CD4-positive, alpha-beta memory T cell (primary cell): ENCODE data around the gene KIF13A. TPM values are rescaled to one million over a fixed set of nuclear protein-coding genes. Genes with fewer than 3 reads are reported as not detected.

Experiments
- CTCF ChIA-PET: fragments of 350-600 bp; sonication (Branson Sonifier 250); formaldehyde crosslinking; loops from one replicate; lab custom pipeline; 2021; ENCODE audit warnings: inconsistent platforms; ENCODE audit not compliant: partially characterized antibody; lab: Charles Lee
- POLR2A ChIA-PET: fragments of 350-600 bp; sonication (Branson Sonifier 250); formaldehyde crosslinking; loops from one replicate; lab custom pipeline; 2021; ENCODE audit not compliant: partially characterized antibody; lab: Charles Lee
- DNase-seq, 5 donors: peaks; one replicate each; pipeline versions ENCODE4 v3.0.0 to v3.0.0-alpha.2; 2020 to 2022; ENCODE audit warnings: mixed read lengths in 1 of 5
- H3K27ac ChIP-seq: one replicate; pipeline ENCODE4 v1.7.0; 2013; ENCODE audit warnings: low read depth, low read length
- H3K27me3 ChIP-seq: 2 replicates; pipeline ENCODE4 v1.7.0; 2013; ENCODE audit warnings: mild to moderate bottlenecking, low read length, moderate library complexity; ENCODE audit not compliant: insufficient read depth
- H3K36me3 ChIP-seq: 2 replicates; pipeline ENCODE4 v1.7.0; 2013; ENCODE audit warnings: mild to moderate bottlenecking, low read length, moderate library complexity; ENCODE audit not compliant: insufficient read depth
- H3K4me1 ChIP-seq: 2 replicates; pipeline ENCODE4 v1.7.0; 2013; ENCODE audit warnings: mild to moderate bottlenecking, low read length, moderate library complexity; ENCODE audit not compliant: insufficient read depth
- H3K4me3 ChIP-seq, 2 donors: one replicate each; pipeline ENCODE4 v1.7.0; 2013; ENCODE audit warnings: low read length in 2 of 2, mild to moderate bottlenecking in 1 of 2
- H3K9me3 ChIP-seq, 2 donors: one replicate each; pipeline ENCODE4 v1.7.0; 2013; ENCODE audit warnings: low read length in 2 of 2, control low read depth in 1 of 2; ENCODE audit not compliant: control insufficient read depth in 1 of 2
- H3K27ac Mint-ChIP-seq, 7 donors: one replicate each; pipeline ENCODE4 v1.8.0; 2020 to 2021; ENCODE audit warnings: mixed read lengths in 7 of 7, mild to moderate bottlenecking in 6 of 7, inconsistent platforms in 3 of 7, moderate library complexity in 3 of 7
- H3K27me3 Mint-ChIP-seq, 2 donors: one replicate each; pipeline ENCODE4 v1.8.0; 2020 to 2021; ENCODE audit warnings: mixed read lengths in 2 of 2
- H3K36me3 Mint-ChIP-seq, 2 donors: one replicate each; pipeline ENCODE4 v1.8.0; 2020 to 2021; ENCODE audit warnings: mixed read lengths in 2 of 2, inconsistent platforms in 1 of 2, mild to moderate bottlenecking in 1 of 2
- H3K4me1 Mint-ChIP-seq, 4 donors: one replicate each; pipeline ENCODE4 v1.8.0; 2020 to 2021; ENCODE audit warnings: mixed read lengths in 4 of 4, mild to moderate bottlenecking in 1 of 4
- H3K4me3 Mint-ChIP-seq, 8 donors: one replicate each; pipeline ENCODE4 v1.8.0; 2020 to 2021; ENCODE audit warnings: mixed read lengths in 8 of 8, mild to moderate bottlenecking in 7 of 8, moderate library complexity in 6 of 8, inconsistent platforms in 3 of 8
- H3K9me3 Mint-ChIP-seq, 8 donors: one replicate each; pipeline ENCODE4 v1.8.0; 2020 to 2021; ENCODE audit warnings: mixed read lengths in 8 of 8, mild to moderate bottlenecking in 5 of 8, inconsistent platforms in 3 of 8, moderate library complexity in 1 of 8
- intact Hi-C: fragments of 100-400 bp; cut with micrococcal nuclease; formaldehyde crosslinking; loops from one replicate; pipeline ENCODE4 v1.15.1; 2023
- polyA plus RNA-seq, 2 donors: library from polyadenylated mRNA; unstranded; fragments of 300-500 nt; fragmentation: Illumina TruSeq; gene quantifications; one replicate each; pipeline ENCODE4 v1.2.3, GENCODE V29; 2021
- total RNA-seq, 2 experiments: library from RNA; stranded (reverse); gene quantifications; one replicate each; pipeline ENCODE4 v1.2.3, GENCODE V29; 2021

Gene KIF13A
- total and polyA plus RNA-seq, 4 experiments from 2014 or later, result 0.61 to 1.7 (median 1.5) TPM; not detected in 1

DNA sequence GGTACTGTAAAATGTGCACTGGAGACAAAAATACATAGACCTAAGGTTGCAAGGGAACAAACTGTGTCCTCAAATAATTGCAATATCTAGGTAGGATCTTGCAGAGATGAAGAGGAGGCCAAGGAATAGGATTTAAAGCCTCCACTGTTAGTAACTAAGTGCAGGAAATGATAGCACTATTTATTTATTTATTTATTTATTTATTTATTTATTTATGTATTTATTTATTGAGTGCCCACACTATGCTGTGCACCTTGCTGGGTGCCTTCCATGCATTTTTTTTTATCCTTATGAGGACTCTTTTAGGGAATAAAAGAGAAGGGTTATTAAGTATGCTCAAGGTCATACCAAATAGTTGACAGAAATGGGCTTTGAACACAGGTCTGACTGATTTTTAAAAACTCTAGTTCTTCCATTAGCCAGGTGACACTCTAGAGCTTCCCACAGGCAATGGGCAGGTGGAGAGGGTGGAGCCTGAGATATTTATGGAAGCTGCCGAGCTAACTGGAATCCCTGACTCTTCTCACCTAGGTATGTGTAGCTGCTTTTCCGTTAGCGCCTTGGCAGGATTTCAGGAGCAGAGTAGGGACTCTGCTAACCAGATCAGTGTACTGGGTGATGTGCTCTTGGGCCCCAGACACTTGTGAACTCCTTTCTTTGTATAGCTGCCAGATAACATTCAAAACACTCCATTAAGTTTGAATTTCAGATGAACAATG, 268.0 kb downstream of the KIF13A start:
- H3K27me3 Mint-ChIP-seq, result no peaks in the 10 kb centered on the region
- no peaks in the 10 kb centered on the region for H3K36me3 Mint-ChIP-seq
- DNase-seq, result no peak
- no peaks in the 10 kb centered on the region for H3K36me3 ChIP-seq
- H3K4me3 Mint-ChIP-seq, result no peak overlapping the region
- intact Hi-C loops, result no loop called here
- H3K4me1 ChIP-seq, result peaks cover 3% of the 10 kb centered on the region
- no peak overlapping the region for H3K4me3 ChIP-seq
- ChIA-PET CTCF (interaction anchor here (1.4 kb wide), 1 partner anchor 85 kb away, joined by 3 read pairs; no protein-coding TSS in a partner anchor), POLR2A (no interaction called here)
- H3K27ac ChIP-seq, result no peak overlapping the region
- H3K9me3 Mint-ChIP-seq, result no peaks in the 10 kb centered on the region
- H3K4me1 Mint-ChIP-seq, result peaks cover 5 to 7% (median 6%) of the 10 kb centered on the region in 4 donors
- no peak overlapping the region for H3K27ac Mint-ChIP-seq
- H3K27me3 ChIP-seq, result no peaks in the 10 kb centered on the region
- H3K9me3 ChIP-seq, result no peaks in the 10 kb centered on the region

DNA sequence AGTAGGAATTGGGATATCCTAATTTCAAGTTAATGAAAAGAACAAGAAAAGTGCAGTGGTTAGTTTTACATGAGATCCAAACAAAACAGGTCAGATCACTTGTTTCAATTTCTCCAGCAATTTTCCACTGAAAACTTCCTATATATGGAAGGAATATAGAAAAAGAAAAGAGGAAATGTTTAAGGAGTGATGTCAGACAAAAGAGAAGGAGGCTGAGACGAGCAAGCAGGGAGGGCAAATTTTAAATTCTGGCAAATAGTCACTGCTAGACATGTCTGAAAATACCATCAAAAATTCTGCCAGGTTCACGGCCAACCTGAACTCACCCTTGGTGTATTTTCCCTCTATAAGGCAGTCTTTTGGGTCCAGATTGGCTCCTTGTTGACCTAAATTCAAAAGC, 271.2 kb downstream of the KIF13A start:
- H3K36me3 Mint-ChIP-seq, result no peaks in the 10 kb centered on the region
- CTCF ChIA-PET, result interaction anchor here (4.4 kb wide), 1 partner anchor 14 kb away, joined by 20 read pairs; no protein-coding TSS in a partner anchor

DNA sequence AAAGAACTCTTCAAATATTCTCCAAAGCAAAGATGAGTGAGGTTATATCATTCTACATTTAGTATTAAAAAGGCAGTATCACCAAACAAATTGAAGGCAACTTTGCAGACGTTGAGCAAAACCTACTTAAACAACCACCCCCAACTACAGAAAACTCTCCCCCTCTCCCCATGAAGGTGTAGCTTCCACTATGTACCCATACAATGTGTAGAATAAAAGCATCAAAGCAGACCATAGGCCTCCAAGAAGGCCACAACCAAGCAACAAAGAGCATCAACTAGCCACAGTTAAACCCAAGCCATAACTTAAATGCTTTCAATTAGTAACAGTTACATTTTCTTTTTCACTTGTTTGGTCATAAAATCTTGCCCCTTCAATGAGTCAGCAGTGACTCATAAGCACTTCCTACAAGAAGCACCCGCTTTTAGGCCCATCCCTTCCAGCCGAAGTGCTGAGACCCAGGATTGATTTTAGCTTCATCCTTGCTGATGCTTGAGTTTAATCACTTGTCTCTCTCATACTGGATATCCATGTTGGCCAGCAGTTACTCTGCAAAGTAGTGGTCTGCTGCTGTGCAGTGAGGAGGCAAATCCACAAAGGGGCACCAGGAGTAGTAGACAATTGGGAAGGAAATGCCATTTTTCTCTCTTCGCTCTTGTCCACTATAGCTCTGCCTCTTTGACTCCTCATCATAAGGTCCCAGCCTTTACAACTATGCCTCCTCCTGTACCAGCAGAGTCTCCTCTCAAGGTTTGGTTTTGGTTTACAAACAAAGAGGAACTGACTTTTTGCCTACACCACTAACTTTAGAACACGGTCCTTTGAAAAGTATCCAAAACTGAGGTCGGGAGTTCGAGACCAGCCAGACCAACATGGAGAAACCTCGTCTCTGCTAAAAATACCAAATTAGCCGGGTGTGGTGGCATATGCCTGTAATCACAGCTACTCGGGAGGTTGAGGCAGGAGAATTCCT, 272.3 kb downstream of the KIF13A start:
- H3K9me3 Mint-ChIP-seq, result no peaks in the 10 kb centered on the region
- ChIA-PET CTCF (interaction anchor here (1.0 to 4.4 kb wide), 4 partner anchors 8 to 89 kb away, joined by 3 to 20 read pairs (median 5); partner anchors contain the start of gene NUP153), POLR2A (interaction anchor here (1.7 to 1.9 kb wide), 2 partner anchors 8 to 13 kb away, joined by 6 to 7 read pairs; partner anchors contain the start of gene NUP153)
- no peaks in the 10 kb centered on the region for H3K27me3 ChIP-seq
- peak overlapping the region in 6 of 7 donors; percentile 2 to 65 (median 42) for H3K27ac Mint-ChIP-seq
- peaks cover 3% of the 10 kb centered on the region for H3K4me1 ChIP-seq
- no peak for DNase-seq
- H3K36me3 ChIP-seq, result no peaks in the 10 kb centered on the region
- no peak overlapping the region for H3K4me3 Mint-ChIP-seq
- intact Hi-C loops, result no loop called here
- no peak overlapping the region for H3K27ac ChIP-seq
- H3K9me3 ChIP-seq, result no peaks in the 10 kb centered on the region
- no peak overlapping the region for H3K4me3 ChIP-seq
- H3K36me3 Mint-ChIP-seq, result no peaks in the 10 kb centered on the region
- no peaks in the 10 kb centered on the region for H3K27me3 Mint-ChIP-seq
- H3K4me1 Mint-ChIP-seq, result peaks cover 5 to 7% (median 6%) of the 10 kb centered on the region in 4 donors

More for the DNA sequence above, 271.2 kb downstream of the KIF13A start:
- peaks cover 5 to 7% (median 6%) of the 10 kb centered on the region in 4 donors for H3K4me1 Mint-ChIP-seq
- DNase-seq, result no peak
- peaks cover 3% of the 10 kb centered on the region for H3K4me1 ChIP-seq
- H3K27ac ChIP-seq, result no peak overlapping the region
- H3K27ac Mint-ChIP-seq, result no peak overlapping the region
- H3K4me3 ChIP-seq, result no peak overlapping the region
- POLR2A ChIA-PET, result interaction anchor here (1.9 kb wide), 1 partner anchor 9 kb away, joined by 6 read pairs; the partner anchor contains the start of gene NUP153
- no peaks in the 10 kb centered on the region for H3K27me3 ChIP-seq
- no peaks in the 10 kb centered on the region for H3K9me3 ChIP-seq
- H3K27me3 Mint-ChIP-seq, result no peaks in the 10 kb centered on the region
- intact Hi-C loops, result no loop called here
- H3K9me3 Mint-ChIP-seq, result no peaks in the 10 kb centered on the region
- H3K36me3 ChIP-seq, result no peaks in the 10 kb centered on the region
- H3K4me3 Mint-ChIP-seq, result no peak overlapping the region

DNA sequence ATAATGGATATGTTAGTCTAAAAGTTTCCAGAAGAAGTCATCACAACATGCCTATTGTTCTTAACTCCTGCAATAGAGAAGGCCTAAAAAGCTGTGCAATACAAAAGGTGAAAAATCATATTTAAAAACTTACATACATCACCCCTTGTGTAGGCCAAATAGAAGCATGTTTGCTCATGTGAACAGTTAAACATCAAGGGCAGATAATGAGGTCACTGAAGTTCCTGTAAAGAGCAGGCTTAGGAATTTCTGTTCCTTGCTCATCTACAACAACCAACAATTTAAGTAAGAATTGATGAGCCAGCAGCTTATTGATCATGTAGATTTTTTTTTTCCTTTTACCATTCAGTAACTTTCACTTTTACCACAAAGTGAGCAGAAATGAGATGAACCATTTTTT, 273.3 kb downstream of the KIF13A start:
- DNase-seq, result no peak
- peaks cover 5 to 7% (median 6%) of the 10 kb centered on the region in 4 donors for H3K4me1 Mint-ChIP-seq
- H3K27ac Mint-ChIP-seq, result no peak overlapping the region
- H3K36me3 ChIP-seq, result no peaks in the 10 kb centered on the region
- H3K27me3 ChIP-seq, result no peaks in the 10 kb centered on the region
- H3K9me3 ChIP-seq, result no peaks in the 10 kb centered on the region
- no peaks in the 10 kb centered on the region for H3K36me3 Mint-ChIP-seq
- H3K27me3 Mint-ChIP-seq, result no peaks in the 10 kb centered on the region
- no peaks in the 10 kb centered on the region for H3K9me3 Mint-ChIP-seq
- ChIA-PET CTCF (interaction anchor here (1.0 to 4.4 kb wide), 3 partner anchors 12 to 90 kb away, joined by 3 to 20 read pairs (median 7); no protein-coding TSS in a partner anchor), POLR2A (interaction anchor here (1.7 to 1.9 kb wide), 2 partner anchors 7 to 12 kb away, joined by 6 to 7 read pairs; partner anchors contain the start of gene NUP153)
- H3K4me1 ChIP-seq, result peaks cover 3% of the 10 kb centered on the region
- H3K4me3 ChIP-seq, result no peak overlapping the region
- no peak overlapping the region for H3K27ac ChIP-seq
- H3K4me3 Mint-ChIP-seq, result no peak overlapping the region
- intact Hi-C loops, result no loop called here

DNA sequence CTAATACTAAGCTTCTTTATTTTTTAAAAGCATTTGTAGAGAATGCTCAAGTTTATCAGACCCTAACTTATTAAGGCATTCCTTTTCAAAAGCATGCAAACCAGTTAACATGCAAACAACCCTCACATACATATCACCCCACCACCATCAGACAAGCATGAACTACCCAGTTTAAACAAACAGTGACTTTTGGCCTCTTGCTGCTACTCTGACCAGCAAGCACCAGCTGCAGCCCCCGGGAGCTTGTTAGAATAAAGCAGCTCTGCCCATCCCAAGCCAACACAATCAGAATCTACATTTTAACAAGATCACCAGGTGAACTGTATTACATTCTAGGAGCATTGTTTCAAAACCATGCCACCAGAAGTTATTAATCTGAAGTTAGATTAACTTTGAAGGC, 274.9 kb downstream of the KIF13A start:
- Mint-ChIP-seq H3K27me3 (no peaks in the 10 kb centered on the region), H3K27ac (no peak overlapping the region), H3K4me1 (peaks cover 5 to 8% (median 6%) of the 10 kb centered on the region in 4 donors), H3K4me3 (no peak overlapping the region), H3K36me3 (no peaks in the 10 kb centered on the region), H3K9me3 (no peaks in the 10 kb centered on the region)
- CTCF ChIA-PET, result interaction anchor here (1.2 to 4.4 kb wide), 2 partner anchors 10 to 112 kb away, joined by 3 to 20 read pairs; no protein-coding TSS in a partner anchor
- POLR2A ChIA-PET, result no interaction called here
- intact Hi-C loops, result no loop called here
- DNase-seq, result no peak
- Histone ChIP-seq H3K27ac (no peak overlapping the region), H3K9me3 (no peaks in the 10 kb centered on the region), H3K36me3 (no peaks in the 10 kb centered on the region), H3K4me1 (peaks cover 5% of the 10 kb centered on the region), H3K27me3 (no peaks in the 10 kb centered on the region), H3K4me3 (no peak overlapping the region)

DNA sequence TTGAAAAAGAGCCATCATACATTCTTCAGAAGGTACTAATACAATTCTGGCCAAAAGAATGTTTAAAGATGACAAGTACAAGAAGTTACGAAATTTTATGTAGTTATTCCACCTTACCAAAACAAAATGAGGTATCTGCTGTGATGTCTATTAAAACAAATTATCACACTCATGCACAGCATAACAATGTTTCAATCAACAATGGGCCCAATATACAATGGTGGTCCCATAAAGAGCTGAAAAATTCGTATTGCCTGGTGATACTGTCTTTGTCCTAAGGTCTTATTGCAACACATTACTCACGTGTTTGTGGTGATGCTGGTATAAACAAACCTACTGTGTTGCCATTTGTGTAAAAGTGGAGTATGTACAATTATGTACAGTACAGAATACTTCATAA, 277.1 kb downstream of the KIF13A start:
- H3K4me1 ChIP-seq, result peaks cover 11% of the 10 kb centered on the region
- no peak overlapping the region for H3K27ac Mint-ChIP-seq
- no peaks in the 10 kb centered on the region for H3K27me3 Mint-ChIP-seq
- peaks cover 12 to 26% (median 18%) of the 10 kb centered on the region in 4 donors for H3K4me1 Mint-ChIP-seq
- no peaks in the 10 kb centered on the region for H3K27me3 ChIP-seq
- intact Hi-C loops, result no loop called here
- no peaks in the 10 kb centered on the region for H3K9me3 ChIP-seq
- no peak overlapping the region for H3K27ac ChIP-seq
- H3K36me3 ChIP-seq, result no peaks in the 10 kb centered on the region
- ChIA-PET CTCF (interaction anchor here (0.8 kb wide), 1 partner anchor 8 kb away, joined by 6 read pairs; no protein-coding TSS in a partner anchor), POLR2A (no interaction called here)
- no peak for DNase-seq
- peaks cover 0 to 5% (median 0%) of the 10 kb centered on the region in 8 donors for H3K9me3 Mint-ChIP-seq
- H3K36me3 Mint-ChIP-seq, result peaks cover 0 to 8% of the 10 kb centered on the region in 2 donors
- H3K4me3 Mint-ChIP-seq, result no peak overlapping the region
- no peak overlapping the region for H3K4me3 ChIP-seq
